Measurements from ENCODE around the gene BBC3.
A peak's percentile ranks its signal among the peaks of the same experiment; 100 is the strongest.
"Not testable (repeated sequence)": the region's sequence is repeated elsewhere in the genome, so short reads cannot be mapped to it uniquely, and the experiment has no call there.

Gene BBC3

GRCh38 chr19:47257411-47258169 is 26.6 kb upstream of the BBC3 start:
- peak; percentile 56 for DNase-seq

GRCh38 chr19:47256693-47257410 is 25.9 kb upstream of the BBC3 start:
- DNase-seq = peak; percentile 100

GRCh38 chr19:47255879-47256692 is 25.1 kb upstream of the BBC3 start, which contains the start of gene CCDC9:
Gene CCDC9, plus strand, starts transcription at chr19:47256525. Its CDS starts 1,876 bp downstream, at chr19:47258401.
- peak; percentile 98 for DNase-seq

GRCh38 chr19:47253970-47254369 is 23.0 kb upstream of the BBC3 start:
- no peak for DNase-seq

GRCh38 chr19:47253467-47253881 is 22.5 kb upstream of the BBC3 start:
- DNase-seq = no peak

- DNase-seq = not testable (repeated sequence)
Measured at GRCh38 chr19:47253016-47253415, 22.0 kb upstream of the BBC3 start.

DNA sequence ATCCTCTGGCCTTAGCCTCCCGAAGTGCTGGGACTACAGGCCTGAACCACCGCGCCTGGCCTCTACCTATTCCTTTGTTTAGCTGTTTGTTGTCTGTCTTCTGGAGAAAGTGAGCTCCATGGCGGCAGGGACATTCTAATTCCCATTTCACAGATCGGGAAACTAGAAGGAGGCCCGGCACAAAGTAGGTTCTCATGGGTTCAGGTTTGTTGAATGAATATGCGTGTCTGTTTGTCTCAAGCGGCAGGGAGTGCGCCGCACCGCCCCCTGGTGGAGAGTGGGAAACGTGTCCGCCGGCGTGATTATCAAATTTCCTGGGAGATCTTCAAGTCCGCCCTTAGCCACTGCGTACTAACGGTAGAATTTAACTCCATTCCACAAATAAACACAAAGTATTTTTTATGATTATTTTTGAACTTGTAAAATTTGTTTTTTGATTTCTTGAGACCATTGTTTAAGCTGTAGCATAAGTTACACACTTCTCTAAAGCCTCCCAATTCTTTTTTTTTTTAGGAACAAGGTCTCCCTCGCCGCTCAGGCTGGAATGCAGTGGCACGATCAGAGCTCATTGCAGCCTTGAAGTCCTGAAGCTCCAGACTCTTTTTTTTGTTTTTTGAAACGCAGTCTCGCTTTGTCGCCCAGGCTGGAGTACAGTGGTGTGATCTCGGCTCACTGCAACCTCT is 16.4 kb upstream of the BBC3 start:
- peak; percentile 90 for DNase-seq

GRCh38 chr19:47243776-47244547 is 13.0 kb upstream of the BBC3 start:
- DNase-seq = peak; percentile 99

DNA sequence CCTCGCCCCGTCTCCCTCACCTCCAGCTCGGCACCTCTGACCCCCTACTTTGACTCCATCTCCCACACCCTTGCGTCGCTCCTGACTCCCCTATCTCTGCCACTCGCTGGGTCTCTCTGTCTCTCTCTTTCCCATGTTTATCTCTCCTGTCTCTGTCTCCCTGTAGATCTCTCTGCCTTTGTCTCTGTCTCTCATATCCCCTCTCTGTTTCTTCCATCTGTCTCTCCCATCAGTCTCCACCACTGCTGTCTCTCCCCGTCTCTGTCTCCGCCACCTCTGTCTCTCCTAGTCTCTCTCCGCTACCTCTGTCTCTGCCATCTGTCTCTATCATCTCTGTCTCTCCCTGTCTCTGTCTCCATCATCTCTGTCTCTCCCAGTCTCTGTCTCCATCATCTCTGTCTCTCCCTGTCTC is 12.4 kb upstream of the BBC3 start:
- DNase-seq = no peak

- no peak for DNase-seq
Measured at GRCh38 chr19:47241919-47242577, 11.0 kb upstream of the BBC3 start.

- DNase-seq = peak; percentile 81
Measured at GRCh38 chr19:47240996-47241918, 10.3 kb upstream of the BBC3 start.

DNA sequence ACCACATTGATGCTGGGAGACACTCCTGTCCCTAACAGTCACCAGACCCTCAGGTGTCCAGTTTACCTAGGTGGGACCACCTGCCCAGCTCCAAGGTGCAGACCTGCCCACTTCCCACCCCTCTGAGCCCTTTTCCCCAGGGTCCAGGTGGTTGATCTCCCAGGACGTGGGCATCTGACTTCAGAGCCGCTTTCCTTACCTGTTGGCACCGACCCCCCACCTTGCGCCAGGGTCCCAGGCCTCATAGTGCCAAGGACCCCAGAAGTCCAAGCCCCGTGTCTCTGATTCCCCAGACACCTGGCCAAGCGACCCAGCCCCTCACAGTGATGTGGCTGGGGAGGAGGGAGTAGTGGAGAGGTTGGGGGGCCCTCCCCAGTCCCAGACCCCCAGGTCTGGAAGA is 9.6 kb upstream of the BBC3 start:
- DNase-seq = no peak

DNA sequence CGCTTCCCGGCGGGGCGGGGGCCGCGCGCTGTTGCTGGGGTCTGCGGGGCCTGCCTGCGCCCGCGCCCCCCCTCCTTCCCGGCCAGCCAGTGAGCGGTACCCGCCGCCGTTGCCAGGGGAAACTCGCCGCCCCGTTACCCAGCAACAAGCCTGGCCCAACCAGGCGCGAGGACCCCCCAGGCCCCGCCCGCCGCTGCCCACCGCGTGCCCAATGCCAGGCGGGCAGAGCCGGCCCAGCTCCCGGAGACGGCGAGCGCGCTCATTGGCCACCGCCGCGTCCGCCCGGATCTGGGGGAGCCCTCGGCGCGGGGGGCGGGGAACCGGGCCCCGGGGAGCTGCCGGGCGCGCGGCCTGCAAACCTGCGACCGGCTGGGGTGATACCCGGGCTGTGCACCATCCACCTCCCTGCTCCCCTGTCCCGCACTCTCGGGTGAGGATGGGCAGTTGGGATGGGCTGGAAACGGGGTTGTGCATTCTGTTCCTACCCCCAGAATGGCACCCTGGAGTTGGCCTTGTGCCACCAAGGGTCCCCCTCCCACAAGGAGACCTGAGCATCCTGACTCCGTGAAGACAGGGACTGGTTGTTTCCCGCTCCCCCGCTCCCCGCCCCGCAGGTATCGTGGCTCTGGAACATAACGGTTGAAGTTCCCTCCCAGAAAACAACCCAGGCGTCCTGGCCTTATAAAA is 8.8 kb upstream of the BBC3 start:
- peak; percentile 82 for DNase-seq

DNA sequence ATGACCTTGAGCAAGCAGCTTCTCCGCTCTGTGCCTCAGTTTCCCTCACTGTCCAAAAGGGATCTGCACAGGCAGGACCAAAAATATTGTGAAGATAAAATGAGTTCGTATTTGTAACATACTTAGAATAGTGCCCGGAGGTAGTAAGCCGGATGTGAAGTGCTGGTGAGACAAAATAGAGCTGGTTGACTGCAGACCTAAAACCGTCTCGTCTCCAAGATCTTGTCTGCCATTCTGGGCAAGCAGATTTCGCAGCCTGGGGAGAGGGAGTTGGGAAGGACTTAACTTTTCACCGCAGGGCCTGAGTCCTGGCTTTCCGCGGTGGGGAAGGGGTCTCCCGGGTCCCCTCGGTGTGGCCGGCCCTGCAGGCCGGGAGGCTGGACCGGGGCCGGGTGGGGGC is 8.2 kb upstream of the BBC3 start:
- no peak for DNase-seq

DNA sequence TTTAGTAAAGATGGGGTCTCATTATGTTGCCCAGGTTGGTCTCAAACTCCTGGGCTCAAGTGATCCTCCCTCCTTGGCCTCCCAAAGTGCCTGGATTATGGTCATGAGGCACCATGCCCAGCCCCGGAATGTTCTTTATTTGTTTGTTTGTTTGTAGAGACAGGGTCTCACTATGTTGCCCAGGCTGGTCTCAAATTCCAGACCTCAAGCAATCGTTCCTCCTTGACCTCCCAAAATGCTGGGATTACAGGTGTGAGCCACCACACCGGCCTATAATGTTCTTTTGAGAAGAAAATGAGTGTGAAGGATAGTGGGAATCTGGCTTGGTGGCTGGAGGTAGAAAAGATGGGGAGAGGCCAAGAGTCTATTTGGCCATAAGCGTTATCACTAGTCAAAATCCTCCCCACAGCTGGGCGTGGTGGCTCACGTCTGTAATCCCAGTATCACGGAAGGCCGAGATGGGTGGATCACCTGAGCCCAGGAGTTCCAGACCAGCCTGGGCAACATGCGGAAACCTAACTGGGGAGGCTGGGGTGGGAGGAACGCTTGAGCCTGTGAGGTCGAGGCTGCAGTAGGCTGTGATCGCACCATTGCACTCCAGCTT is 5.2 kb upstream of the BBC3 start:
- no peak for DNase-seq

DNA sequence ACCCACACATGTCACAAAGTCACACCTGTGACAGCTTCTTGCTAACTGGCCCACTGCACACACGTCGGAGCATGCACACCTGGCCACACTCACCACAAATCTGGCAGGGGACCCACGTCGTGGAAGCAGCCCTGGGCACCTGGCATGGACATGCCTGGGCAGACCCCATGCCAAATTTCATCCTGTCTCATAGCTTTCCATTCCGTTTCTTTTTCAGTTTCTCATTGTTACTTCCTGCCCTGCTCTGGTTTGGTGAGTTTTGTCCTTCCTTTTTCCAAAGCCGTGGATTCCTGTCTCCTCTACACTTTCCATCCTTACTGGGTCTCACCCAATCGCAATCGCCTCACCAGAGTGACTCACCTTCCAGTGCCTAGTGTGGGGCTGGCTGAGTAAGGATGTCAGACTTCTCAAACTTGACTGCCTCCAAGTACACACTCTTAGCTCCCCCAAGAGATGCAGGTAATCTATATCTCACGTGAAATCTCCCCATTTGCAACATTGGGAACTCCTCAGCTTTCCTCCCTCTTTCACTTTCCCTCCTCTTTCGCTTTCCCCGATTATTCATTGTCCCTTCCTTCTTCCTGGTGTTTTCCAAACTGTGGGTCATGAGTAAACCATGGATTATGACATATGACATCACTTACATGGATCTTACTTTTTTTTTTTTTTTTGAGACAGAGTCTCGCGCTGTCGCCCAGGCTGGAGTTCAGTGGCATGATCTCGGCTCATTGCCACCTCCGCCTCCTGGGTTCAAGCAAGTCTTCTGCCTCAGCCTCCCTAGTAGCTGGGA is 1.6 kb upstream of the BBC3 start:
- no peak for DNase-seq

DNA sequence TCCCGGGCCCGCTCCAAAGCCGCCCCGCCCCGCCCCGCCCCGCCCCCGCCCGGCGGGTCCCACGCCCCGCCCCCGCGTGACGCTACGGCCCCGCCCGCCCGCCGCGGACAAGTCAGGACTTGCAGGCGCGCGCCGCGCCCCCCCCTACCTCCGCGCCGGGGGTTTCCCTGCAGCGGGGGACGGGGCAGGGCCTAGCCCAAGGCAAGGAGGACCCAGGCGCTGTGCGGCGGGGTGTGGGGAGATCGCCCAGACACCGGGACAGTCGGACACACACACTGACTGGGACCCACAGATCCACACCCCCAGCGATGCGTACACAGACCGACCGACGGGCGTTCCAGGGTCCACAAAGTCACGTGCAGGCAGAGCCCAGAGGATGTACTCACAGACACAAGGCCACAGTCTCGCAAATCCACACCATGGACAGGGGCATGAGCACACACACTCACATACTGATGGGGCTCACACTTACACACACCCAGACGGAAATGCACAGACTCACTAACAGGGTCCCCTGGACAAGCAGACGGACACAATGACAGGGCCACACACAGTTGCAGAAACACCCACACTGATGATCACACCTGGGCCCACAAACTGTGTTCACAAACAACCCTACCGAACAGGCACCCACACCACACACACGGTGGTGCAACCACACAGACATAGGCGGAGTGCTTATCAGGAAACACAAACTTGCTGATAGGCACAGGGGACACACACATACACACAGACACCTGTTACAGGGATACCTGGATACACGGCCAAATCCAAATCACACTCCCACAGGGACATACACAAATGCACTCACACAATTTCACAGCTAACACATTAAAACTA is 436 bp upstream of the BBC3 start:
- DNase-seq = peak; percentile 88
